HEK293T (cell line): ENCODE data around the gene IL19.

Experiments used
- BHLHE40 ChIP-seq: fragments of 450-650 bp; IDR thresholded peaks from 2 replicates; pipeline ENCODE4 v1.6.1; 2016; ENCODE audit warnings: mild to moderate bottlenecking, moderate library complexity, borderline replicate concordance
- ELF4 ChIP-seq: fragments of 450-650 bp; IDR thresholded peaks from 2 replicates; pipeline ENCODE4 v1.6.1; 2017; ENCODE audit warnings: antibody characterized with exemption
- FOXK2 ChIP-seq: fragments of 450-650 bp; IDR thresholded peaks from 2 replicates; pipeline ENCODE4 v1.6.1; 2016; ENCODE audit warnings: mild to moderate bottlenecking
- FOXM1 ChIP-seq: fragments of 450-650 bp; IDR thresholded peaks from 2 replicates; pipeline ENCODE4 v1.6.1; 2017; ENCODE audit warnings: mild to moderate bottlenecking, borderline replicate concordance
- HDGF ChIP-seq: fragments of 450-650 bp; IDR thresholded peaks from 2 replicates; pipeline ENCODE4 v1.6.1; 2017; ENCODE audit warnings: antibody characterized with exemption, borderline replicate concordance
- L3MBTL2 ChIP-seq: fragments of 450-650 bp; conservative IDR thresholded peaks from 2 replicates; pipeline ENCODE4 v1.6.1; 2016; ENCODE audit warnings: mild to moderate bottlenecking
- LEF1 ChIP-seq: fragments of 450-650 bp; IDR thresholded peaks from 2 replicates; pipeline ENCODE4 v1.6.1; 2017; ENCODE audit warnings: mild to moderate bottlenecking, borderline replicate concordance
- SP1 ChIP-seq: fragments of 450-650 bp; IDR thresholded peaks from 2 replicates; pipeline ENCODE4 v1.6.1; 2017
- SUZ12 ChIP-seq: fragments of 450-650 bp; IDR thresholded peaks from 2 replicates; pipeline ENCODE4 v1.6.1; 2016; ENCODE audit warnings: mild to moderate bottlenecking
- TARDBP ChIP-seq: fragments of 450-650 bp; IDR thresholded peaks from 2 replicates; pipeline ENCODE4 v1.6.1; 2016
- ZNF384 ChIP-seq: fragments of 450-650 bp; IDR thresholded peaks from 2 replicates; pipeline ENCODE4 v1.6.1; 2016

GRCh38 chr1:206867716-206868115 is 97.1 kb downstream of the IL19 start:
- no peak for TF ChIP-seq SUZ12
- TF ChIP-seq ZNF384: no peak
- no peak for TF ChIP-seq L3MBTL2
- TF ChIP-seq ELF4: no peak
- no peak for TF ChIP-seq LEF1
- no peak for TF ChIP-seq HDGF
- TF ChIP-seq TARDBP: no peak
- TF ChIP-seq FOXK2: no peak
- TF ChIP-seq FOXM1: no peak
- TF ChIP-seq SP1: no peak
- TF ChIP-seq BHLHE40: no peak
